H9 (cell line): ENCODE data around the gene MMP24OS. TPM values are rescaled to one million over a fixed set of nuclear protein-coding genes. Genes with fewer than 3 reads are reported as not detected.

ENCODE experiments used
- DNase-seq: peaks from one replicate; pipeline ENCODE4 v3.0.0-alpha.2; 2017
- H2AFZ ChIP-seq: one replicate; pipeline ENCODE4 v1.6.1; 2013; ENCODE audit warnings: mild to moderate bottlenecking, low read length, control low read depth, moderate library complexity
- H2AK5ac ChIP-seq: 2 replicates; pipeline ENCODE4 v1.6.1; 2013; ENCODE audit warnings: low read length, control low read depth, mixed read lengths; ENCODE audit not compliant: insufficient read length
- H2BK120ac ChIP-seq: one replicate; pipeline ENCODE4 v1.6.1; 2013; ENCODE audit warnings: low read depth, mild to moderate bottlenecking, low read length, control low read depth, inconsistent platforms; ENCODE audit not compliant: poor library complexity, severe bottlenecking
- H2BK12ac ChIP-seq: 2 replicates; pipeline ENCODE4 v1.6.1; 2013; ENCODE audit warnings: low read length, control low read depth, mixed read lengths, low read depth; ENCODE audit not compliant: insufficient read length
- H2BK15ac ChIP-seq: 2 replicates; pipeline ENCODE4 v1.6.1; 2013; ENCODE audit warnings: low read depth, low read length, control low read depth
- H2BK20ac ChIP-seq: one replicate; pipeline ENCODE4 v1.6.1; 2013; ENCODE audit warnings: low read depth, mild to moderate bottlenecking, low read length, control low read depth, inconsistent platforms; ENCODE audit not compliant: poor library complexity, severe bottlenecking
- H2BK5ac ChIP-seq: 2 replicates; pipeline ENCODE4 v1.6.1; 2013; ENCODE audit warnings: low read length, control low read depth, mixed read lengths; ENCODE audit not compliant: insufficient read length
- H3K14ac ChIP-seq: 2 replicates; pipeline ENCODE4 v1.6.1; 2013; ENCODE audit warnings: low read length, control low read depth; ENCODE audit not compliant: insufficient read depth
- H3K18ac ChIP-seq: 2 replicates; pipeline ENCODE4 v1.6.1; 2013; ENCODE audit warnings: low read depth, mild to moderate bottlenecking, mixed read lengths, low read length, control low read depth; ENCODE audit not compliant: insufficient read length
- H3K23ac ChIP-seq: 2 replicates; pipeline ENCODE4 v1.6.1; 2013; ENCODE audit warnings: low read length, control low read depth, mixed read lengths, low read depth; ENCODE audit not compliant: insufficient read length
- H3K23me2 ChIP-seq: 2 replicates; pipeline ENCODE4 v1.6.1; 2013; ENCODE audit warnings: low read depth, mild to moderate bottlenecking, mixed read lengths, low read length, control low read depth; ENCODE audit not compliant: insufficient read length, poor library complexity, severe bottlenecking
- H3K27ac ChIP-seq: 2 replicates; pipeline ENCODE4 v1.5.1; 2013; ENCODE audit warnings: low read length, control low read depth, mixed read lengths, low read depth; ENCODE audit not compliant: insufficient read length
- H3K27me3 ChIP-seq: 2 replicates; pipeline ENCODE4 v1.6.1; 2013; ENCODE audit warnings: low read length, control low read depth, inconsistent platforms; ENCODE audit not compliant: insufficient read depth
- H3K4ac ChIP-seq: 2 replicates; pipeline ENCODE4 v1.6.1; 2013; ENCODE audit warnings: low read depth, mild to moderate bottlenecking, control low read depth, inconsistent platforms, low read length, moderate library complexity
- H3K4me1 ChIP-seq: 2 replicates; pipeline ENCODE4 v1.6.1; 2013; ENCODE audit warnings: low read length, control low read depth, inconsistent platforms; ENCODE audit not compliant: insufficient read depth
- H3K4me2 ChIP-seq: 2 replicates; pipeline ENCODE4 v1.6.1; 2013; ENCODE audit warnings: low read length, control low read depth, mixed read lengths; ENCODE audit not compliant: insufficient read length, insufficient read depth
- H3K56ac ChIP-seq: 2 replicates; pipeline ENCODE4 v1.6.1; 2013; ENCODE audit warnings: low read depth, mild to moderate bottlenecking, mixed read lengths, low read length, control low read depth; ENCODE audit not compliant: insufficient read length
- H3K79me1 ChIP-seq: 2 replicates; pipeline ENCODE4 v1.6.1; 2013; ENCODE audit warnings: low read depth, mild to moderate bottlenecking, moderate library complexity, low read length, control low read depth, inconsistent platforms; ENCODE audit not compliant: insufficient read depth, poor library complexity, severe bottlenecking
- H3K79me2 ChIP-seq: 2 replicates; pipeline ENCODE4 v1.6.1; 2013; ENCODE audit warnings: low read length, control low read depth, inconsistent platforms; ENCODE audit not compliant: insufficient read depth
- H3K9ac ChIP-seq: 2 replicates; pipeline ENCODE4 v1.6.1; 2013; ENCODE audit warnings: low read length, control low read depth, mixed read lengths; ENCODE audit not compliant: insufficient read length; ENCODE audit errors: extremely low read depth
- H3K9me3 ChIP-seq: one replicate; pipeline ENCODE4 v1.6.1; 2013; ENCODE audit warnings: low read depth, low read length, inconsistent platforms; ENCODE audit not compliant: control insufficient read depth
- H3T11ph ChIP-seq: one replicate; pipeline ENCODE4 v1.6.1; 2013; ENCODE audit warnings: mild to moderate bottlenecking, low read length, control low read depth, inconsistent platforms
- H4K20me1 ChIP-seq: one replicate; pipeline ENCODE4 v1.6.1; 2013; ENCODE audit not compliant: control insufficient read depth, insufficient read length, insufficient read depth
- H4K5ac ChIP-seq: 2 replicates; pipeline ENCODE4 v1.6.1; 2013; ENCODE audit warnings: low read depth, mild to moderate bottlenecking, mixed read lengths, low read length, control low read depth; ENCODE audit not compliant: insufficient read length
- H4K8ac ChIP-seq: replicated peaks from 2 replicates; pipeline ENCODE4 v1.6.1; 2013; ENCODE audit warnings: low read length, control low read depth, mixed read lengths, low read depth; ENCODE audit not compliant: insufficient read length
- H4K91ac ChIP-seq: 2 replicates; pipeline ENCODE4 v1.6.1; 2013; ENCODE audit warnings: low read depth, mild to moderate bottlenecking, moderate library complexity, mixed read lengths, low read length, control low read depth; ENCODE audit not compliant: insufficient read length
- H3K27ac Mint-ChIP-seq, 3 experiments: 2 replicates in 2 of 3; 3 replicates in 1 of 3; pipeline ENCODE4 v1.8.0; 2020 to 2021; ENCODE audit warnings: mixed read lengths in 3 of 3, mild to moderate bottlenecking in 1 of 3, moderate library complexity in 1 of 3
- H3K27me3 Mint-ChIP-seq: 2 replicates; pipeline ENCODE4 v1.8.0; 2021; ENCODE audit warnings: low read depth, mild to moderate bottlenecking, moderate library complexity, mixed read lengths
- H3K36me3 Mint-ChIP-seq, 3 experiments: 2 replicates in 2 of 3; 3 replicates in 1 of 3; pipeline ENCODE4 v1.8.0; 2020 to 2021; ENCODE audit warnings: low read depth in 3 of 3, mixed read lengths in 3 of 3; ENCODE audit not compliant: insufficient read depth in 1 of 3
- H3K4me1 Mint-ChIP-seq, 2 experiments: 2 replicates each; pipeline ENCODE4 v1.8.0; 2020; ENCODE audit warnings: mixed read lengths in 2 of 2
- H3K4me3 Mint-ChIP-seq, 2 experiments: 2 replicates in 1 of 2; 3 replicates in 1 of 2; pipeline ENCODE4 v1.8.0; 2020 to 2021; ENCODE audit warnings: mild to moderate bottlenecking in 2 of 2, mixed read lengths in 2 of 2, moderate library complexity in 1 of 2
- H3K9me3 Mint-ChIP-seq, 2 experiments: 2 replicates in 1 of 2; 3 replicates in 1 of 2; pipeline ENCODE4 v1.8.0; 2020; ENCODE audit warnings: mild to moderate bottlenecking in 2 of 2, mixed read lengths in 2 of 2, moderate library complexity in 1 of 2
- WGBS: extraction: QIAGEN DNeasy Blood & Tissue Kit; methylation state at CpG from one replicate; pipeline ENCODE4 v1.1.7; 2013; ENCODE audit warnings: missing lambda C conversion rate, low lambda C conversion rate, mixed read lengths; ENCODE audit not compliant: insufficient read length; ENCODE audit errors: extremely low coverage; 5-methylcytosine and 5-hydroxymethylcytosine counted together
- total RNA-seq: library from RNA; stranded (reverse); gene quantifications from 2 replicates; pipeline ENCODE4 v1.2.1, GENCODE V29; 2021
- TF ChIP-seq, protein P1 (sequence below): fragments of 200-600 bp; sonication (generic); conservative IDR thresholded peaks from 3 replicates; pipeline ENCODE4 v1.8.0; 2021; ENCODE audit warnings: antibody characterized with exemption, mild to moderate bottlenecking

Gene MMP24OS
- total RNA-seq, 1 experiment from 2014 or later, result 43.8 TPM

DNA sequence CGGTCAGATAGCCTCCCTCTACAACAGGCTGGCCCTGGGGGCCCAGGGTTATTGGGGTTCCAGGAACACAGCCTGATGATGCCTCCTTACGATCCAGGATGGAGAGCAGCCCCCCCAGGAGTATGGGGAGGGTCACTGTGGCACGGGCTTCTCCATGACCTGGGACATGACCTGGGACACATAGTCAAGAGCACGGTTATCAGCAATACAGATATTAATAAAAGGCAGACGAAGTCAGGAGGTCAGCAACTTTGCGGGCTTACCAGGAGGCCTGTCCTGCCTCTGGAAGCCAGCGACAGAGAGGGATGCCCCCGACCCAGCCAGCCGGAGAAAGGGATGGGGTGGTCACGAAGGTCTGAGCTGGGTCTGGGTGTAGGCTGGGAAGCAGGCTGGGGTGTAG is 795 bp downstream of the MMP24OS start:
- H3K79me2 ChIP-seq, result no peaks in the 10 kb centered on the region
- H2AK5ac ChIP-seq, result no peak overlapping the region
- TF ChIP-seq, protein P1, sequence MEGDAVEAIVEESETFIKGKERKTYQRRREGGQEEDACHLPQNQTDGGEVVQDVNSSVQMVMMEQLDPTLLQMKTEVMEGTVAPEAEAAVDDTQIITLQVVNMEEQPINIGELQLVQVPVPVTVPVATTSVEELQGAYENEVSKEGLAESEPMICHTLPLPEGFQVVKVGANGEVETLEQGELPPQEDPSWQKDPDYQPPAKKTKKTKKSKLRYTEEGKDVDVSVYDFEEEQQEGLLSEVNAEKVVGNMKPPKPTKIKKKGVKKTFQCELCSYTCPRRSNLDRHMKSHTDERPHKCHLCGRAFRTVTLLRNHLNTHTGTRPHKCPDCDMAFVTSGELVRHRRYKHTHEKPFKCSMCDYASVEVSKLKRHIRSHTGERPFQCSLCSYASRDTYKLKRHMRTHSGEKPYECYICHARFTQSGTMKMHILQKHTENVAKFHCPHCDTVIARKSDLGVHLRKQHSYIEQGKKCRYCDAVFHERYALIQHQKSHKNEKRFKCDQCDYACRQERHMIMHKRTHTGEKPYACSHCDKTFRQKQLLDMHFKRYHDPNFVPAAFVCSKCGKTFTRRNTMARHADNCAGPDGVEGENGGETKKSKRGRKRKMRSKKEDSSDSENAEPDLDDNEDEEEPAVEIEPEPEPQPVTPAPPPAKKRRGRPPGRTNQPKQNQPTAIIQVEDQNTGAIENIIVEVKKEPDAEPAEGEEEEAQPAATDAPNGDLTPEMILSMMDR, result no peak
- no peak overlapping the region for H4K91ac ChIP-seq
- Mint-ChIP-seq H3K27me3 (no peaks in the 10 kb centered on the region; the same call in 1 of the 2 replicates), H3K27ac (peak overlapping the region; percentile 88 to 98 (median 90)), H3K36me3 (peaks cover 23 to 50% (median 46%) of the 10 kb centered on the region in 3 experiments), H3K4me3 (peak overlapping the region; percentile 90 to 94), H3K9me3 (no peaks in the 10 kb centered on the region; a peak in 2 of 5 replicates), H3K4me1 (peaks cover 15 to 24% of the 10 kb centered on the region in 2 experiments)
- peak overlapping the region; percentile 71 for H3K4me2 ChIP-seq
- no peak overlapping the region for H2BK12ac ChIP-seq
- H3K56ac ChIP-seq, result no peak overlapping the region
- no peaks in the 10 kb centered on the region for H3K27me3 ChIP-seq
- H3K18ac ChIP-seq, result peak overlapping the region; percentile 4
- no peak overlapping the region for H2BK20ac ChIP-seq
- H3T11ph ChIP-seq, result no peak overlapping the region
- H4K8ac ChIP-seq, result no peak overlapping the region
- WGBS, result no CpG with 5 or more reads among the region's 10 CpGs
- no peak overlapping the region for H2AFZ ChIP-seq
- no peak overlapping the region for H4K5ac ChIP-seq
- H3K4ac ChIP-seq, result no peak overlapping the region
- H2BK15ac ChIP-seq, result no peak overlapping the region
- H2BK120ac ChIP-seq, result no peak overlapping the region
- H3K23me2 ChIP-seq, result peaks cover 7% of the 10 kb centered on the region
- H3K14ac ChIP-seq, result peak overlapping the region; percentile 62; the same call in 1 of the 2 replicates
- no peak overlapping the region for H2BK5ac ChIP-seq
- H3K79me1 ChIP-seq, result no peaks in the 10 kb centered on the region
- no peaks in the 10 kb centered on the region for H3K9me3 ChIP-seq
- H4K20me1 ChIP-seq, result no peaks in the 10 kb centered on the region
- H3K4me1 ChIP-seq, result no peaks in the 10 kb centered on the region; the same call in 1 of the 2 replicates
- no peak overlapping the region for H3K23ac ChIP-seq
- no peak for DNase-seq
- peak overlapping the region; percentile 69 for H3K9ac ChIP-seq
- H3K27ac ChIP-seq, result no peak overlapping the region
